IMR-90 (cell line): ENCODE results near the gene SET. TPM values are rescaled to one million over a fixed set of nuclear protein-coding genes. Genes with fewer than 3 reads are reported as not detected.
"Not testable (repeated sequence)": the region's sequence is repeated elsewhere in the genome, so short reads cannot be mapped to it uniquely, and the experiment has no call there.

ENCODE experiments used
- ATAC-seq: fragments of 200-7000 bp; cut with Tn5 transposase; 2 replicates; pipeline ENCODE4 v1.9.1; 2020; ENCODE audit warnings: low read depth, mild to moderate bottlenecking, moderate library complexity
- BruUV-seq: library from RNA; stranded (reverse); fragments of 400-500 nt; replicated peaks from 2 replicates; lab custom pipeline; 2021; lab: Mats Ljungman, UMichigan
- CTCF ChIA-PET: fragments of 300-600 bp; formaldehyde crosslinking; extraction: SDS; loops from one replicate; lab custom pipeline; 2021; ENCODE audit warnings: antibody characterized with exemption; lab: Yijun Ruan, JAX
- POLR2A ChIA-PET: fragments of 300-600 bp; sonication (Branson Sonifier 250); formaldehyde crosslinking; loops from one replicate; lab custom pipeline; 2022; ENCODE audit warnings: antibody characterized with exemption; ENCODE audit not compliant: unreplicated experiment; lab: Charles Lee
- DNase-seq: peaks from one replicate; pipeline ENCODE4 v3.0.0; 2013
- H2AFZ ChIP-seq: replicated peaks from 2 replicates; pipeline ENCODE3; 2013; ENCODE audit warnings: low read length, mild to moderate bottlenecking; ENCODE audit not compliant: poor library complexity
- H2AK5ac ChIP-seq: 2 replicates; pipeline ENCODE4 v1.6.1; 2013; ENCODE audit warnings: low read depth, low read length, inconsistent platforms
- H2AK9ac ChIP-seq: replicated peaks from 2 replicates; pipeline ENCODE3; 2013; ENCODE audit warnings: mild to moderate bottlenecking, low read depth, low read length, moderate library complexity; ENCODE audit not compliant: poor library complexity
- H2BK120ac ChIP-seq: 2 replicates; pipeline ENCODE4 v1.6.1; 2013; ENCODE audit warnings: low read depth, low read length, inconsistent platforms
- H2BK15ac ChIP-seq: 3 replicates; pipeline ENCODE4 v1.6.1; 2013; ENCODE audit warnings: low read depth, low read length, inconsistent platforms
- H2BK20ac ChIP-seq: 2 replicates; pipeline ENCODE4 v1.6.1; 2013; ENCODE audit warnings: low read depth, mild to moderate bottlenecking, inconsistent platforms, low read length, moderate library complexity
- H2BK5ac ChIP-seq: 2 replicates; pipeline ENCODE4 v1.6.1; 2013; ENCODE audit warnings: mild to moderate bottlenecking, low read depth, low read length, inconsistent platforms; ENCODE audit not compliant: poor library complexity, severe bottlenecking
- H3K14ac ChIP-seq: replicated peaks from 2 replicates; pipeline ENCODE4 v1.6.1; 2013; ENCODE audit warnings: low read depth, low read length, inconsistent platforms
- H3K18ac ChIP-seq: 2 replicates; pipeline ENCODE4 v1.6.1; 2013; ENCODE audit warnings: low read depth, low read length, control low read depth
- H3K23ac ChIP-seq: 2 replicates; pipeline ENCODE4 v1.6.1; 2013; ENCODE audit warnings: low read depth, low read length, inconsistent platforms
- H3K27ac ChIP-seq: 2 replicates; pipeline ENCODE4 v1.5.1; 2013; ENCODE audit warnings: mild to moderate bottlenecking, control low read depth, low read length; ENCODE audit not compliant: insufficient read depth
- H3K27me3 ChIP-seq: 2 replicates; pipeline ENCODE4 v1.6.1; 2013; ENCODE audit warnings: low read length; ENCODE audit not compliant: control insufficient read depth, insufficient read depth
- H3K36me3 ChIP-seq: 2 replicates; pipeline ENCODE4 v1.6.1; 2013; ENCODE audit warnings: low read length, mixed read lengths; ENCODE audit not compliant: control insufficient read depth, insufficient read depth
- H3K4ac ChIP-seq: 2 replicates; pipeline ENCODE4 v1.6.1; 2013; ENCODE audit warnings: low read depth, low read length, inconsistent platforms
- H3K4me1 ChIP-seq: 2 replicates; pipeline ENCODE4 v1.6.1; 2013; ENCODE audit warnings: low read length, mixed read lengths; ENCODE audit not compliant: control insufficient read depth, insufficient read depth
- H3K4me2 ChIP-seq: 2 replicates; pipeline ENCODE4 v1.6.1; 2013; ENCODE audit warnings: low read depth, mild to moderate bottlenecking, control low read depth, low read length, moderate library complexity
- H3K4me3 ChIP-seq: 2 replicates; pipeline ENCODE4 v1.5.1; 2013; ENCODE audit warnings: low read depth, mild to moderate bottlenecking, control low read depth, low read length, moderate library complexity; ENCODE audit not compliant: insufficient read depth
- H3K56ac ChIP-seq: 2 replicates; pipeline ENCODE4 v1.6.1; 2013; ENCODE audit warnings: low read length, inconsistent platforms; ENCODE audit not compliant: insufficient read depth; ENCODE audit errors: extremely low read depth
- H3K79me1 ChIP-seq, 2 experiments: 2 replicates each; pipeline ENCODE4 v1.6.1; 2013; ENCODE audit warnings: low read length in 2 of 2, inconsistent platforms in 1 of 2, low read depth in 1 of 2
- H3K9ac ChIP-seq: 2 replicates; pipeline ENCODE4 v1.6.1; 2013; ENCODE audit warnings: low read depth, low read length, control low read depth
- H3K9me1 ChIP-seq: 2 replicates; pipeline ENCODE4 v1.6.1; 2013; ENCODE audit warnings: low read length, inconsistent platforms; ENCODE audit not compliant: insufficient read depth
- H3K9me3 ChIP-seq: 2 replicates; pipeline ENCODE4 v1.6.1; 2013; ENCODE audit warnings: low read length; ENCODE audit not compliant: control insufficient read depth, insufficient read depth
- H4K20me1 ChIP-seq: 2 replicates; pipeline ENCODE4 v1.6.1; 2013; ENCODE audit warnings: low read length, inconsistent platforms; ENCODE audit not compliant: insufficient read depth
- H4K5ac ChIP-seq: 2 replicates; pipeline ENCODE4 v1.6.1; 2013; ENCODE audit warnings: mild to moderate bottlenecking, low read depth, low read length, control low read depth
- H4K8ac ChIP-seq, 2 experiments: 2 replicates each; pipeline ENCODE4 v1.6.1; 2013; ENCODE audit warnings: low read depth in 2 of 2, low read length in 2 of 2, control low read depth in 1 of 2, inconsistent platforms in 1 of 2
- H4K91ac ChIP-seq: 2 replicates; pipeline ENCODE4 v1.6.1; 2013; ENCODE audit warnings: low read depth, low read length, inconsistent platforms; ENCODE audit not compliant: insufficient read depth
- CTCF ChIP-seq: conservative IDR thresholded peaks from 2 replicates; pipeline ENCODE4 v1.5.1; 2012; ENCODE audit warnings: mild to moderate bottlenecking, low read depth, low read length, improper control_type of control experiment
- RAD21 ChIP-seq: IDR thresholded peaks from 2 replicates; pipeline ENCODE4 v1.6.1; 2012; ENCODE audit warnings: low read length, improper control_type of control experiment
- WGBS, 2 experiments: methylation state at CpG; one replicate each; pipeline versions ENCODE4 v1.1.5 to v1.1.7; 2013; ENCODE audit warnings: missing lambda C conversion rate in 2 of 2; ENCODE audit not compliant: insufficient read length in 1 of 2; ENCODE audit errors: extremely low coverage in 2 of 2; 5-methylcytosine and 5-hydroxymethylcytosine counted together
- dilution Hi-C: fragments of 300-500 bp; cut with HindIII; formaldehyde crosslinking; loops from one replicate; pipeline ENCODE4 v1.14.3; 2018; ENCODE audit warnings: low sequenced_read_pairs; ENCODE audit not compliant: unreplicated experiment
- in situ Hi-C: fragments of 300-500 bp; cut with MboI; formaldehyde crosslinking; loops from 3 replicates; pipeline ENCODE4 v1.14.3; 2019; ENCODE audit warnings: low sequenced_read_pairs, inconsistent platforms, mixed read lengths
- intact Hi-C: fragments of 100-400 bp; cut with micrococcal nuclease; formaldehyde crosslinking; loops from 2 replicates; pipeline ENCODE4 v1.10.0; 2022
- polyA plus RNA-seq, 3 experiments: library from polyadenylated mRNA; depleted of rRNA; stranded (reverse); fragments of >200 nt; gene quantifications; 2 replicates each; pipeline ENCODE4 v1.2.3, GENCODE V29; 2012; ENCODE audit warnings: low replicate concordance in 1 of 3
- total RNA-seq: library from RNA; depleted of rRNA; stranded (reverse); fragments of >200 nt; gene quantifications from 2 replicates; pipeline ENCODE4 v1.2.3, GENCODE V29; 2012

SET gene
- total and polyA plus RNA-seq, 2 of the 4 experiments (the other 2 are of a cell fraction) = 104 to 182 TPM

- H4K5ac ChIP-seq, H2BK120ac ChIP-seq, BruUV-seq, H3K27me3 ChIP-seq, DNase-seq, H3K4me2 ChIP-seq, CTCF ChIA-PET, H3K14ac ChIP-seq, H3K9me3 ChIP-seq, H2AK5ac ChIP-seq, in situ Hi-C loops, H3K56ac ChIP-seq, H3K36me3 ChIP-seq, H2BK5ac ChIP-seq, H4K20me1 ChIP-seq, H3K23ac ChIP-seq, intact Hi-C loops, H2AFZ ChIP-seq, dilution Hi-C loops, H4K8ac ChIP-seq, H3K4me1 ChIP-seq, H3K4ac ChIP-seq, H4K91ac ChIP-seq, H3K27ac ChIP-seq, H2AK9ac ChIP-seq, H3K4me3 ChIP-seq, H2BK20ac ChIP-seq, H3K9ac ChIP-seq, H3K18ac ChIP-seq, POLR2A ChIA-PET, H2BK15ac ChIP-seq: not testable (repeated sequence)
- H3K79me1 ChIP-seq = peaks cover 22 to 30% of the 10 kb centered on the region in 2 experiments
- H3K9me1 ChIP-seq = peaks cover 15% of the 10 kb centered on the region; the same call in 1 of the 2 replicates
- ATAC-seq = peak; percentile 77; the same call in 1 of the 2 replicates
- TF ChIP-seq RAD21 (peak; percentile 50), CTCF (peak; percentile 32; the same call in 1 of the 2 replicates)
- WGBS, 2 experiments = no CpG with 5 or more reads among the region's 9 CpGs
Measured at GRCh38 chr9:128648206-128648605, 40.8 kb upstream of the SET start.
